Epithelial cell of prostate (primary cell): ENCODE results near the gene CACNA1H.

ENCODE experiments used
- DNase-seq: peaks from one replicate; pipeline ENCODE4 v3.0.0-alpha.2; 2011; ENCODE audit warnings: low read depth, low spot score
- H3K27ac ChIP-seq: fragments of 450-650 bp; 2 replicates; pipeline ENCODE4 v1.5.1; 2017; ENCODE audit warnings: mild to moderate bottlenecking

Gene CACNA1H

GRCh38 chr16:1204933-1205332, 52.0 kb downstream of the CACNA1H start:
- no peak overlapping the region for H3K27ac ChIP-seq
- no peak for DNase-seq

GRCh38 chr16:1206326-1206725, 53.4 kb downstream of the CACNA1H start:
- no peak for DNase-seq
- H3K27ac ChIP-seq: no peak overlapping the region

- no peak overlapping the region for H3K27ac ChIP-seq
- DNase-seq: no peak
These were observed 53.9 kb downstream of the CACNA1H start for GRCh38 chr16:1206786-1207185.

- no peak overlapping the region for H3K27ac ChIP-seq
- no peak for DNase-seq
These were observed 55.4 kb downstream of the CACNA1H start for GRCh38 chr16:1208239-1208830.

- DNase-seq: no peak
- H3K27ac ChIP-seq: no peak overlapping the region
These were observed 56.2 kb downstream of the CACNA1H start for GRCh38 chr16:1209081-1209480.

- H3K27ac ChIP-seq: no peak overlapping the region
- no peak for DNase-seq
These were observed 57.6 kb downstream of the CACNA1H start for GRCh38 chr16:1210461-1210860.

- no peak for DNase-seq
- H3K27ac ChIP-seq: no peak overlapping the region
These were observed 58.8 kb downstream of the CACNA1H start for GRCh38 chr16:1211451-1212268.

- no peak overlapping the region for H3K27ac ChIP-seq
- DNase-seq: no peak
These were observed 59.8 kb downstream of the CACNA1H start for GRCh38 chr16:1212616-1213194.

- no peak for DNase-seq
- no peak overlapping the region for H3K27ac ChIP-seq
These were observed 60.3 kb downstream of the CACNA1H start for GRCh38 chr16:1213231-1213630.

- H3K27ac ChIP-seq: no peak overlapping the region
- DNase-seq: no peak
These were observed 61.0 kb downstream of the CACNA1H start for GRCh38 chr16:1213796-1214372.

- no peak for DNase-seq
- no peak overlapping the region for H3K27ac ChIP-seq
These were observed 61.8 kb downstream of the CACNA1H start for GRCh38 chr16:1214719-1215118.

- no peak for DNase-seq
- H3K27ac ChIP-seq: no peak overlapping the region
These were observed 62.8 kb downstream of the CACNA1H start for GRCh38 chr16:1215574-1216295.

GRCh38 chr16:1216296-1216619, 63.4 kb downstream of the CACNA1H start:
- no peak for DNase-seq
- no peak overlapping the region for H3K27ac ChIP-seq

GRCh38 chr16:1216681-1217400, 63.9 kb downstream of the CACNA1H start:
- no peak for DNase-seq
- no peak overlapping the region for H3K27ac ChIP-seq

GRCh38 chr16:1217526-1217925, 64.6 kb downstream of the CACNA1H start:
- no peak overlapping the region for H3K27ac ChIP-seq
- no peak for DNase-seq

- no peak overlapping the region for H3K27ac ChIP-seq
- DNase-seq: no peak
These were observed 65.4 kb downstream of the CACNA1H start for GRCh38 chr16:1218061-1218929.

GRCh38 chr16:1218930-1219611, 66.2 kb downstream of the CACNA1H start:
- H3K27ac ChIP-seq: no peak overlapping the region
- no peak for DNase-seq

GRCh38 chr16:1220098-1220728, 67.3 kb downstream of the CACNA1H start:
- no peak for DNase-seq
- no peak overlapping the region for H3K27ac ChIP-seq
